GM23248 (cell line): Measurements from ENCODE around the gene PTPN1. TPM values are rescaled to one million over a fixed set of nuclear protein-coding genes. Genes with fewer than 3 reads are reported as not detected.

Experiments
- DNase-seq: peaks from one replicate; pipeline ENCODE4 v3.0.0-alpha.2; 2015
- H2AFZ ChIP-seq: fragments of 200-600 bp; sonication (generic); 2 replicates; pipeline ENCODE4 v1.6.1; 2016; ENCODE audit warnings: antibody characterized with exemption
- H3F3A ChIP-seq: fragments of 200-600 bp; sonication (generic); 2 replicates; pipeline ENCODE4 v1.6.1; 2016; ENCODE audit warnings: mild to moderate bottlenecking, antibody characterized with exemption, mixed run types; ENCODE audit not compliant: insufficient read depth
- H3K27ac ChIP-seq: fragments of 200-600 bp; sonication (generic); 2 replicates; pipeline ENCODE4 v1.5.1; 2016; ENCODE audit warnings: mild to moderate bottlenecking
- H3K27me3 ChIP-seq: fragments of 200-600 bp; sonication (generic); replicated peaks from 2 replicates; pipeline ENCODE4 v1.6.1; 2016; ENCODE audit warnings: mild to moderate bottlenecking; ENCODE audit not compliant: insufficient read depth
- H3K36me3 ChIP-seq: fragments of 200-600 bp; sonication (generic); 2 replicates; pipeline ENCODE4 v1.6.1; 2016; ENCODE audit warnings: low read depth, mild to moderate bottlenecking
- H3K4me1 ChIP-seq: fragments of 200-600 bp; sonication (generic); 2 replicates; pipeline ENCODE4 v1.6.1; 2016; ENCODE audit warnings: mild to moderate bottlenecking; ENCODE audit not compliant: insufficient read depth
- H3K4me2 ChIP-seq: fragments of 200-600 bp; sonication (generic); one replicate; pipeline ENCODE4 v1.6.1; 2016; ENCODE audit warnings: mild to moderate bottlenecking; ENCODE audit not compliant: unreplicated experiment
- H3K4me3 ChIP-seq: fragments of 200-600 bp; sonication (generic); 2 replicates; pipeline ENCODE4 v1.5.1; 2016; ENCODE audit warnings: mild to moderate bottlenecking
- H3K79me2 ChIP-seq: fragments of 200-600 bp; sonication (generic); 2 replicates; pipeline ENCODE4 v1.6.1; 2016; ENCODE audit warnings: mild to moderate bottlenecking; ENCODE audit not compliant: insufficient read depth
- H3K9ac ChIP-seq: fragments of 200-600 bp; sonication (generic); 2 replicates; pipeline ENCODE4 v1.6.1; 2016; ENCODE audit warnings: mild to moderate bottlenecking
- H3K9me2 ChIP-seq: fragments of 200-600 bp; sonication (generic); 2 replicates; pipeline ENCODE4 v1.6.1; 2016; ENCODE audit warnings: mixed run types, mild to moderate bottlenecking, moderate library complexity; ENCODE audit not compliant: insufficient read depth
- H3K9me3 ChIP-seq: fragments of 200-600 bp; sonication (generic); one replicate; pipeline ENCODE4 v1.6.1; 2017; ENCODE audit warnings: low read depth
- H4K20me1 ChIP-seq: fragments of 200-600 bp; sonication (generic); 2 replicates; pipeline ENCODE4 v1.6.0; 2016; ENCODE audit not compliant: insufficient read depth
- EZH2 ChIP-seq: fragments of 200-600 bp; sonication (generic); IDR thresholded peaks from 2 replicates; pipeline ENCODE4 v1.6.1; 2018; ENCODE audit warnings: antibody characterized with exemption, mild to moderate bottlenecking; ENCODE audit not compliant: insufficient read depth, poor library complexity, severe bottlenecking
- EZH2phosphoT487 ChIP-seq: fragments of 200-600 bp; sonication (generic); IDR thresholded peaks from 2 replicates; pipeline ENCODE4 v1.6.1; 2018; ENCODE audit warnings: antibody characterized with exemption, moderate library complexity, mild to moderate bottlenecking, low read depth; ENCODE audit not compliant: insufficient read depth
- WGBS, 2 experiments: methylation state at CpG; one replicate each; pipeline ENCODE4 v1.1.6; 2015 to 2017; ENCODE audit warnings: low lambda C conversion rate in 2 of 2, low coverage in 1 of 2; ENCODE audit errors: missing lambda C conversion rate in 2 of 2; 5-methylcytosine and 5-hydroxymethylcytosine counted together
- in situ Hi-C: fragments of 300-500 bp; cut with MboI; formaldehyde crosslinking; loops from 2 replicates; pipeline ENCODE4 v1.15.0; 2020
- polyA plus RNA-seq: library from polyadenylated mRNA; unstranded; fragments of >200 nt; fragmentation: Nextera tagmentation; extraction: Ambion mirVana; gene quantifications from 2 replicates; pipeline ENCODE4 v1.2.1, GENCODE V29; 2016
- total RNA-seq: library from RNA; depleted of rRNA; stranded (reverse); fragments of >200 nt; shearing (Covaris generic); gene quantifications from 2 replicates; pipeline ENCODE4 v1.2.3, GENCODE V29; 2014

Gene PTPN1
- total and polyA plus RNA-seq, 2 experiments from 2014 or later = 18.9 to 22.8 TPM

GRCh38 chr20:50540620-50541605 is 30.7 kb downstream of the PTPN1 start:
- H3K9me3 ChIP-seq = no peaks in the 10 kb centered on the region
- DNase-seq = peak; percentile 71
- no peak overlapping the region for H3K9ac ChIP-seq
- no peaks in the 10 kb centered on the region for H3K9me2 ChIP-seq
- in situ Hi-C loops = no loop called here
- H3K4me3 ChIP-seq = 0 out of 2 replicates have a peak overlapping the region, but pooled peaks have one; percentile 19
- H3K27ac ChIP-seq = peak overlapping the region; percentile 55
- 75 to 78% methylated on average over 14 of the region's 14 CpGs for WGBS, 2 experiments
- peaks cover 99% of the 10 kb centered on the region for H3K79me2 ChIP-seq
- no peaks in the 10 kb centered on the region for H3K27me3 ChIP-seq
- peak overlapping the region; percentile 66 for H3K4me2 ChIP-seq
- no peak overlapping the region for H2AFZ ChIP-seq
- H3K4me1 ChIP-seq = peaks cover 36% of the 10 kb centered on the region
- peaks cover 17% of the 10 kb centered on the region for H3F3A ChIP-seq
- H4K20me1 ChIP-seq = no peaks in the 10 kb centered on the region
- no peak for TF ChIP-seq EZH2
- no peaks in the 10 kb centered on the region for H3K36me3 ChIP-seq

- Histone ChIP-seq H3K9me3 (no peaks in the 10 kb centered on the region), H3K9me2 (no peaks in the 10 kb centered on the region), H4K20me1 (no peaks in the 10 kb centered on the region), H3K27ac (peak overlapping the region; percentile 55), H3K36me3 (no peaks in the 10 kb centered on the region), H3K4me1 (peaks cover 33% of the 10 kb centered on the region), H3K4me2 (peak overlapping the region; percentile 66), H3K79me2 (peaks cover 99% of the 10 kb centered on the region), H3K27me3 (no peaks in the 10 kb centered on the region), H3K4me3 (no peak overlapping the region), H3F3A (peaks cover 14% of the 10 kb centered on the region), H2AFZ (no peak overlapping the region), H3K9ac (no peak overlapping the region)
- WGBS, 2 experiments = 77 to 82% methylated on average over 5 of the region's 5 CpGs
- in situ Hi-C loops = no loop called here
- no peak for DNase-seq
- TF ChIP-seq EZH2 = no peak
Measured at GRCh38 chr20:50541606-50542041, 31.4 kb downstream of the PTPN1 start.

- DNase-seq = no peak
- in situ Hi-C loops = no loop called here
- H2AFZ ChIP-seq = no peak overlapping the region
- H3K36me3 ChIP-seq = no peaks in the 10 kb centered on the region
- no peak overlapping the region for H3K4me3 ChIP-seq
- H3K9me2 ChIP-seq = no peaks in the 10 kb centered on the region
- no peaks in the 10 kb centered on the region for H3K27me3 ChIP-seq
- H3K4me1 ChIP-seq = peaks cover 38% of the 10 kb centered on the region
- no peak overlapping the region for H3K27ac ChIP-seq
- no peak overlapping the region for H3K4me2 ChIP-seq
- H3F3A ChIP-seq = peaks cover 14% of the 10 kb centered on the region
- H3K9ac ChIP-seq = no peak overlapping the region
- TF ChIP-seq EZH2 (no peak), EZH2phosphoT487 (no peak)
- 95 to 98% methylated on average over 5 of the region's 5 CpGs for WGBS, 2 experiments
- peaks cover 99% of the 10 kb centered on the region for H3K79me2 ChIP-seq
- H4K20me1 ChIP-seq = no peaks in the 10 kb centered on the region
- no peaks in the 10 kb centered on the region for H3K9me3 ChIP-seq
Measured at GRCh38 chr20:50543326-50543725, 33.1 kb downstream of the PTPN1 start.

GRCh38 chr20:50545126-50545525 is 34.9 kb downstream of the PTPN1 start:
- peaks cover 38% of the 10 kb centered on the region for H3K4me1 ChIP-seq
- DNase-seq = no peak
- in situ Hi-C loops = no loop called here

More at GRCh38 chr20:50545126-50545525, 34.9 kb downstream of the PTPN1 start:
- Histone ChIP-seq H3K4me2 (no peak overlapping the region), H3K27ac (no peak overlapping the region), H3K4me3 (no peak overlapping the region), H2AFZ (no peak overlapping the region), H4K20me1 (no peaks in the 10 kb centered on the region), H3K9ac (no peak overlapping the region), H3K27me3 (no peaks in the 10 kb centered on the region), H3K9me2 (no peaks in the 10 kb centered on the region), H3K9me3 (no peaks in the 10 kb centered on the region), H3K36me3 (peaks cover 4% of the 10 kb centered on the region; the same call in 1 of the 2 replicates), H3F3A (peaks cover 14% of the 10 kb centered on the region), H3K79me2 (peaks cover 99% of the 10 kb centered on the region)
- no peak for TF ChIP-seq EZH2phosphoT487
- no peak for TF ChIP-seq EZH2
- WGBS, 2 experiments = 97 to 98% methylated on average over 5 of the region's 5 CpGs
